GM12878 (cell line): ENCODE data around the gene SPEG. TPM values are rescaled to one million over a fixed set of nuclear protein-coding genes. Genes with fewer than 3 reads are reported as not detected.

Experiments
- ATAC-seq: fragments of 200-7000 bp; cut with Tn5 transposase; 3 replicates; pipeline ENCODE4 v1.9.1; 2020; ENCODE audit warnings: mild to moderate bottlenecking, moderate library complexity
- BruUV-seq: library from RNA; stranded (reverse); fragments of 400-500 nt; replicated peaks from 2 replicates; lab custom pipeline; 2021; lab: Mats Ljungman, UMichigan
- CTCF ChIA-PET: fragments of 300-600 bp; sonication (Branson Sonifier 250); formaldehyde crosslinking; extraction: SDS; loops from one replicate; lab custom pipeline; 2021; ENCODE audit warnings: inconsistent platforms; lab: Yijun Ruan, JAX
- POLR2A ChIA-PET: fragments of 350-600 bp; formaldehyde crosslinking; extraction: SDS; loops from one replicate; lab custom pipeline; 2021; ENCODE audit warnings: inconsistent platforms; lab: Charles Lee
- RAD21 ChIA-PET: fragments of 300-600 bp; sonication (Branson Sonifier 250); formaldehyde crosslinking; loops from one replicate; lab custom pipeline; 2023; ENCODE audit warnings: antibody characterized with exemption; ENCODE audit not compliant: unreplicated experiment; lab: Charles Lee
- SMC1A ChIA-PET: fragments of 300-600 bp; sonication (Branson Sonifier 250); formaldehyde crosslinking; loops from one replicate; lab custom pipeline; 2023; ENCODE audit not compliant: unreplicated experiment, uncharacterized antibody; lab: Charles Lee
- DNase-seq: peaks from one replicate; pipeline ENCODE4 v3.0.0-alpha.2; 2011; ENCODE audit warnings: low read depth, low spot score
- FAIRE-seq: peaks from 3 replicates; lab custom pipeline; 2011; peaks lifted over from hg19 to GRCh38; lab: Jason Lieb, UNC
- H2AFZ ChIP-seq: 2 replicates; pipeline ENCODE4 v1.6.0; 2011; ENCODE audit warnings: low read depth, low read length, control low read depth; ENCODE audit not compliant: control insufficient read depth
- H3K27ac ChIP-seq: 2 replicates; pipeline ENCODE4 v1.5.1; 2011; ENCODE audit warnings: control low read depth; ENCODE audit not compliant: control insufficient read depth, insufficient read depth
- H3K27me3 ChIP-seq, 2 experiments: replicated peaks in 1 of 2; 2 replicates each; pipeline versions ENCODE4 v1.6.0 to v1.6.1; 2011; ENCODE audit warnings: low read length in 1 of 2; ENCODE audit not compliant: control insufficient read depth in 2 of 2, insufficient read depth in 2 of 2
- H3K36me3 ChIP-seq, 2 experiments: 2 replicates each; pipeline ENCODE4 v1.5.1; 2011; ENCODE audit warnings: low read length in 1 of 2; ENCODE audit not compliant: control insufficient read depth in 2 of 2, insufficient read depth in 2 of 2
- H3K4me1 ChIP-seq: 2 replicates; pipeline ENCODE4 v1.6.1; 2011; ENCODE audit warnings: mild to moderate bottlenecking, low read length, moderate library complexity, mixed read lengths; ENCODE audit not compliant: control insufficient read depth, insufficient read depth
- H3K4me2 ChIP-seq: 2 replicates; pipeline ENCODE4 v1.6.0; 2011; ENCODE audit warnings: control low read depth; ENCODE audit not compliant: control insufficient read depth, insufficient read depth
- H3K4me3 ChIP-seq: fragments of 200-600 bp; sonication (generic); 2 replicates; pipeline ENCODE4 v1.5.1; 2016
- H3K79me2 ChIP-seq: 2 replicates; pipeline ENCODE4 v1.6.0; 2011; ENCODE audit warnings: low read length; ENCODE audit not compliant: control insufficient read depth, insufficient read depth
- H3K9ac ChIP-seq: 2 replicates; pipeline ENCODE4 v1.8.0; 2011; ENCODE audit warnings: low read length, control low read depth, mixed read lengths; ENCODE audit not compliant: control insufficient read depth, insufficient read depth
- H3K9me3 ChIP-seq: replicated peaks from 3 replicates; pipeline ENCODE4 v1.5.1; 2011; ENCODE audit warnings: mild to moderate bottlenecking, low read length; ENCODE audit not compliant: control insufficient read depth, insufficient read depth
- H4K20me1 ChIP-seq: 2 replicates; pipeline ENCODE4 v1.6.0; 2011; ENCODE audit not compliant: control insufficient read depth, insufficient read depth
- EED ChIP-seq: sonication (generic); IDR thresholded peaks from 2 replicates; pipeline ENCODE4 v1.6.1; 2016; ENCODE audit warnings: antibody characterized with exemption, low read depth
- NR2F1 ChIP-seq: fragments of 450-650 bp; conservative IDR thresholded peaks from 2 replicates; pipeline ENCODE4 v1.6.1; 2017; ENCODE audit warnings: mild to moderate bottlenecking
- SMC3 ChIP-seq: IDR thresholded peaks from 2 replicates; pipeline ENCODE4 v1.6.1; 2011; ENCODE audit warnings: low read length, improper control_type of control experiment, borderline replicate concordance
- YBX1 ChIP-seq: fragments of 450-650 bp; IDR thresholded peaks from 2 replicates; pipeline ENCODE4 v1.6.1; 2016; ENCODE audit warnings: antibody characterized with exemption
- WGBS: methylation state at CpG from one replicate; pipeline ENCODE4 v1.1.6; 2016; ENCODE audit warnings: low lambda C conversion rate; ENCODE audit not compliant: insufficient replicate concordance, insufficient coverage; ENCODE audit errors: missing lambda C conversion rate; 5-methylcytosine and 5-hydroxymethylcytosine counted together
- in situ Hi-C: fragments of 300-500 bp; cut with MboI; formaldehyde crosslinking; loops from 9 replicates; pipeline ENCODE4 v1.14.3; 2018; ENCODE audit warnings: mixed read lengths
- intact Hi-C: fragments of 100-400 bp; cut with micrococcal nuclease; formaldehyde crosslinking; loops from one replicate; pipeline ENCODE4 v1.14.2; 2022; ENCODE audit not compliant: unreplicated experiment
- polyA plus RNA-seq, 11 experiments: library from polyadenylated mRNA; depleted of rRNA in 4 of 11; unstranded in 6 of 11; stranded (reverse) in 5 of 11; fragments of >200 nt; fragmentation: Nextera tagmentation in 4 of 11; fragmentation: Illumina TruSeq in 1 of 11; extraction: Ambion mirVana in 4 of 11; extraction: Trizol in 1 of 11; gene quantifications; 1 replicate in 1 of 11; 2 replicates in 10 of 11; pipeline versions ENCODE4 v1.2.1 to v1.2.3, GENCODE V29; 2011 to 2016; ENCODE audit warnings: inconsistent platforms in 2 of 11, missing spikeins in 2 of 11, low read depth in 1 of 11
- total RNA-seq, 4 experiments: library from RNA; depleted of rRNA in 3 of 4; stranded (reverse); fragments of >200 nt in 3 of 4; fragmentation: Illumina TruSeq in 1 of 4; extraction: Trizol in 1 of 4; gene quantifications; 2 replicates each; pipeline versions ENCODE4 v1.2.1 to v1.2.3, GENCODE V29; 2013 to 2021
- TF ChIP-seq, protein P1 (sequence below): IDR thresholded peaks from 2 replicates; pipeline ENCODE4 v1.6.1; 2012; ENCODE audit warnings: low read length, inconsistent platforms
- TF ChIP-seq, protein P2 (sequence below): fragments of 450-650 bp; IDR thresholded peaks from 2 replicates; pipeline ENCODE4 v1.6.1; 2017; ENCODE audit warnings: antibody characterized with exemption, mild to moderate bottlenecking, moderate library complexity

SPEG gene
- total and polyA plus RNA-seq, 10 of the 15 experiments (the other 5 are each of a cell fraction or from before 2014, with no cell fraction given): 0.03 to 0.28 TPM; not detected in 8

DNA sequence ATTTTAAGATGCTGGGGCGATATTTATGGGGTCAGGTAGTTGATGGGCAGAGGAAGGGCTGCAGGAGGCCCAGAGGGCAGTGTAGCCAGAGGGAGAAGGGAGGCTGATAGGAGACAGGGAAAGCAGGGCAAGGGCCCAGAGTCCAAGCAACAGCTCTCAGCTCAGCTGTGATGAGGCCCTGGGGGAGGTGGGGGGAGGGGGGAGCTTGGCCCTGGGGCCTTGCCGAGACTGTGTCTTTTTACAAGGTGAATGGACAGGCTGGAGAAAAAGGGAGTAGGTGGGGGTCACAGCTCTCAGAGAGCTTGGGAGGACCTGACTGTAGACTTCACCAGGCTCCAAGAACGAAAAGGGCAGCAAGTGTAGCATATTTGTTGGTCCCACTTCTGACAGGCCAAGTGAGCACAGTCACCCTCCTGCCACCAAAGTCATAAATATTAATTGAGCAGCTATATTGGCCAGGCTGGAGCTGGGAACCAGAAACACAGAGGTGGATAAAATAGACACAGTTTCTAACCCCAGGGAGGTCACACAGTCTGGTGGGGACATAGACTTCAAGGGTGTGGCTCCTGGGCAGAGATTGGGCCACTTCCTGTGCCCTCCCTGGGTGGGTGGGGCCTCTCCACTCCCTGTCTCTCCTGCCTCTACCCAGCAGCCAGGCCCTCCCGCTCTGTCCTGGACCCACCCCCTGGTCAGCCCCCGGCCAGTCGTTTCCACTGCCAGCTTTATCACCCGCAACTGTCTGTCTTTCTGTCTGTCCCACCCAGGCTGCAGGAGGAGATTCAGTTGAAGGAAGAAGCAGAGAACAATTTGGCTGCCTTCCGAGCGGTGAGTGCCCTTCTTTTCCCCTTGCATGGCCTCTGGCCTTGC, 15.1 kb upstream of the SPEG start:
- ChIA-PET SMC1A (no interaction called here), CTCF (interaction anchor here (0.6 to 1.3 kb wide), 2 partner anchors 14 to 766 kb away, joined by 3 read pairs; no protein-coding TSS in a partner anchor), POLR2A (no interaction called here), RAD21 (no interaction called here)
- Histone ChIP-seq H3K9me3 (no peaks in the 10 kb centered on the region), H3K27ac (no peak overlapping the region), H2AFZ (no peak overlapping the region), H3K4me1 (no peaks in the 10 kb centered on the region), H3K79me2 (no peaks in the 10 kb centered on the region), H3K4me2 (no peak overlapping the region), H4K20me1 (no peaks in the 10 kb centered on the region), H3K36me3 (no peaks in the 10 kb centered on the region), H3K4me3 (no peak overlapping the region), H3K9ac (no peak overlapping the region), H3K27me3 (peaks cover 0 to 2% of the 10 kb centered on the region in 2 experiments; a peak in 2 of 4 replicates)
- no peak for DNase-seq
- no TSS peak for BruUV-seq
- ATAC-seq: peak; percentile 36; the same call in 1 of the 3 replicates
- intact Hi-C loops: no loop called here
- in situ Hi-C loops: no loop called here
- no peak for TF ChIP-seq EED
- TF ChIP-seq, protein P1, sequence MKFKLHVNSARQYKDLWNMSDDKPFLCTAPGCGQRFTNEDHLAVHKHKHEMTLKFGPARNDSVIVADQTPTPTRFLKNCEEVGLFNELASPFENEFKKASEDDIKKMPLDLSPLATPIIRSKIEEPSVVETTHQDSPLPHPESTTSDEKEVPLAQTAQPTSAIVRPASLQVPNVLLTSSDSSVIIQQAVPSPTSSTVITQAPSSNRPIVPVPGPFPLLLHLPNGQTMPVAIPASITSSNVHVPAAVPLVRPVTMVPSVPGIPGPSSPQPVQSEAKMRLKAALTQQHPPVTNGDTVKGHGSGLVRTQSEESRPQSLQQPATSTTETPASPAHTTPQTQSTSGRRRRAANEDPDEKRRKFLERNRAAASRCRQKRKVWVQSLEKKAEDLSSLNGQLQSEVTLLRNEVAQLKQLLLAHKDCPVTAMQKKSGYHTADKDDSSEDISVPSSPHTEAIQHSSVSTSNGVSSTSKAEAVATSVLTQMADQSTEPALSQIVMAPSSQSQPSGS: no peak
- TF ChIP-seq SMC3: no peak
- no peak for TF ChIP-seq YBX1
- TF ChIP-seq, protein P2, sequence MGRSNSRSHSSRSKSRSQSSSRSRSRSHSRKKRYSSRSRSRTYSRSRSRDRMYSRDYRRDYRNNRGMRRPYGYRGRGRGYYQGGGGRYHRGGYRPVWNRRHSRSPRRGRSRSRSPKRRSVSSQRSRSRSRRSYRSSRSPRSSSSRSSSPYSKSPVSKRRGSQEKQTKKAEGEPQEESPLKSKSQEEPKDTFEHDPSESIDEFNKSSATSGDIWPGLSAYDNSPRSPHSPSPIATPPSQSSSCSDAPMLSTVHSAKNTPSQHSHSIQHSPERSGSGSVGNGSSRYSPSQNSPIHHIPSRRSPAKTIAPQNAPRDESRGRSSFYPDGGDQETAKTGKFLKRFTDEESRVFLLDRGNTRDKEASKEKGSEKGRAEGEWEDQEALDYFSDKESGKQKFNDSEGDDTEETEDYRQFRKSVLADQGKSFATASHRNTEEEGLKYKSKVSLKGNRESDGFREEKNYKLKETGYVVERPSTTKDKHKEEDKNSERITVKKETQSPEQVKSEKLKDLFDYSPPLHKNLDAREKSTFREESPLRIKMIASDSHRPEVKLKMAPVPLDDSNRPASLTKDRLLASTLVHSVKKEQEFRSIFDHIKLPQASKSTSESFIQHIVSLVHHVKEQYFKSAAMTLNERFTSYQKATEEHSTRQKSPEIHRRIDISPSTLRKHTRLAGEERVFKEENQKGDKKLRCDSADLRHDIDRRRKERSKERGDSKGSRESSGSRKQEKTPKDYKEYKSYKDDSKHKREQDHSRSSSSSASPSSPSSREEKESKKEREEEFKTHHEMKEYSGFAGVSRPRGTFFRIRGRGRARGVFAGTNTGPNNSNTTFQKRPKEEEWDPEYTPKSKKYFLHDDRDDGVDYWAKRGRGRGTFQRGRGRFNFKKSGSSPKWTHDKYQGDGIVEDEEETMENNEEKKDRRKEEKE: no peak
- no peak for TF ChIP-seq NR2F1
- no peak for FAIRE-seq
- 36% methylated on average over 7 of the region's 9 CpGs for WGBS
